ENCODE results near the gene IGF2BP2. TPM values are rescaled to one million over a fixed set of nuclear protein-coding genes. Genes with fewer than 3 reads are reported as not detected.
"Not testable (repeated sequence)": the region's sequence is repeated elsewhere in the genome, so short reads cannot be mapped to it uniquely, and the experiment has no call there.

IGF2BP2 gene
- total RNA-seq, 1 donor from 2014 or later, result 187 TPM

DNA sequence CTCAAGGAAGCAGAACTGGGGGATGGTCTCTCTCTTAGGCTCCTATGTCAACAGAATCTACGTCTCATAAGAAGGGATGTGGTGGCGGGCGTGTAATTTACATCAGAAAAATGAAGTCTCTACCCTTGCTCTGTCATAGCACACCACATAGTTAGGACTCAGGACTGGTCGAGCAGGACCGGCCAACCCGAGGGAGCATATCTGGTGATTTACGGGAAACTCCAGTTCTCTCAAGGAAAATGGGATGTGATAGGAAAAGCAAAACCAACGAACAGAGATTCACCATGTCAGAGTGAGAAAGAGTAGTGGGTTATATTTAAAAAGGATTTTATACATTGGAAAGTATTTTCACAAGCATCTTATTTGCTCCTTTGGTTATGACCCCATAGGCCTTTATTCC is 54.7 kb downstream of the IGF2BP2 start:
- no peak overlapping the region for H3K4me3 Mint-ChIP-seq (ENCODE audit: low read depth)
- TF ChIP-seq, protein P1, sequence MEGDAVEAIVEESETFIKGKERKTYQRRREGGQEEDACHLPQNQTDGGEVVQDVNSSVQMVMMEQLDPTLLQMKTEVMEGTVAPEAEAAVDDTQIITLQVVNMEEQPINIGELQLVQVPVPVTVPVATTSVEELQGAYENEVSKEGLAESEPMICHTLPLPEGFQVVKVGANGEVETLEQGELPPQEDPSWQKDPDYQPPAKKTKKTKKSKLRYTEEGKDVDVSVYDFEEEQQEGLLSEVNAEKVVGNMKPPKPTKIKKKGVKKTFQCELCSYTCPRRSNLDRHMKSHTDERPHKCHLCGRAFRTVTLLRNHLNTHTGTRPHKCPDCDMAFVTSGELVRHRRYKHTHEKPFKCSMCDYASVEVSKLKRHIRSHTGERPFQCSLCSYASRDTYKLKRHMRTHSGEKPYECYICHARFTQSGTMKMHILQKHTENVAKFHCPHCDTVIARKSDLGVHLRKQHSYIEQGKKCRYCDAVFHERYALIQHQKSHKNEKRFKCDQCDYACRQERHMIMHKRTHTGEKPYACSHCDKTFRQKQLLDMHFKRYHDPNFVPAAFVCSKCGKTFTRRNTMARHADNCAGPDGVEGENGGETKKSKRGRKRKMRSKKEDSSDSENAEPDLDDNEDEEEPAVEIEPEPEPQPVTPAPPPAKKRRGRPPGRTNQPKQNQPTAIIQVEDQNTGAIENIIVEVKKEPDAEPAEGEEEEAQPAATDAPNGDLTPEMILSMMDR (IDR thresholded peaks at IDR 0.05; ENCODE audit: unreplicated experiment), result no peak
- no peaks in the 10 kb centered on the region for H3K27me3 Mint-ChIP-seq
- H3K27ac Mint-ChIP-seq, result peak overlapping the region; percentile 76
- H3K36me3 Mint-ChIP-seq (ENCODE audit: insufficient read depth), result no peaks in the 10 kb centered on the region
- no peaks in the 10 kb centered on the region for H3K9me3 Mint-ChIP-seq (ENCODE audit: low read depth)
- peaks cover 33% of the 10 kb centered on the region for H3K4me1 Mint-ChIP-seq (ENCODE audit: low read depth)
- no peak for DNase-seq (ENCODE audit: low spot score, unreplicated experiment)

DNA sequence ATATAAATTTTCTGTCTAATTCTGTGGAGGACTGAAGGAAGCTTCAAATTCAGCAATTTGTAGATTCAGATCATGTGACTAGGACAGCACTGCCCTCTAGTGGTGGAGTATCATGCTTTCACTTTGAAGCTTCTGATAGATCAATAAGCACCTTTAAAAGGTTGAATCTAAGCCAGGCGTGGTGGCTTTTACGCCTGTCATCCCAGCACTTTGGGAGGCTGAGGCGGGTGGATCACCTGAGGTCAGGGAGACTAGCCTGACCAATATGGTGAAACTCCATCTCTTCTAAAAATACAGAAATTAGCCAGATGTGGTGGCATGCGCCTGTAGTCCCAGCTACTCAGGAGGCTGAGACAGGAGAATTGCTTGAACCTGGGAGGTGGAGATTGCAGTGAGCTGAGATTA is 56.3 kb downstream of the IGF2BP2 start:
- not testable (repeated sequence) for H3K27ac Mint-ChIP-seq; H3K36me3 Mint-ChIP-seq (ENCODE audit: insufficient read depth); H3K4me3 Mint-ChIP-seq (ENCODE audit: low read depth); H3K27me3 Mint-ChIP-seq; H3K9me3 Mint-ChIP-seq (ENCODE audit: low read depth)
- peak; percentile 22 for DNase-seq (ENCODE audit: low spot score, unreplicated experiment)
- peaks cover 40% of the 10 kb centered on the region for H3K4me1 Mint-ChIP-seq (ENCODE audit: low read depth)
- TF ChIP-seq, protein P1 (IDR thresholded peaks at IDR 0.05; ENCODE audit: unreplicated experiment), result peak; percentile 79

DNA sequence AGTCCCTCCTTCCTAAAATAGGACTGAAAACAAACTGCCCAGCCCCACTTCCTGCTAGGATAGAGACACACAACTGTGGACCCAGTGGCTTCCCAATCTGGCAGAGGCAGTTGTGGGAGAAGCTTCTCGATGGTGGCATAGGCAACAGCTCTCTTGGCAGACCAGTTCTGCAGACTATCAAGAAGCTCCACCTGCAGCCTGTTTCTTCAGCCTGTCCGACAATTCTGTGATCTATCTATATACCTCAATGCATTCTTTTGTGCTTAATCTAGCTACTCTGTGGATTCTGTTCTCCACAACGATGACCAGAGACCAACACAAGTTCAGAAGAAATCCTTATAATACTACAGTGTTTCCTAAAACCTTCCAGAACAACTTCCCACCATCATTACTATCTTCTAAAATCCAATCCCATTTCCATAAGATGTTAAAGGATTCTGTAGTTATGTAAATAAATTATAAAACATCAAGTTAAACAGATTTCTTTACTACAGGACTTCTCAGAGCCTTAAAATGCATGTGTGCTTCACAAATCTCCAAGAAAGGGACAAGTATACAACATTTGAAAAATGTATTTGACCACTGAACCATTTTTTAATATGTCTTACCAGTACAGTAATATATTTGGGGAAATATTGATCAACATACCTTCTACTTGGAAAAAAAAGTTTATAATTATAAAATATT is 57.7 kb downstream of the IGF2BP2 start:
- DNase-seq (ENCODE audit: low spot score, unreplicated experiment), result no peak
- H3K27me3 Mint-ChIP-seq, result no peaks in the 10 kb centered on the region
- no peaks in the 10 kb centered on the region for H3K36me3 Mint-ChIP-seq (ENCODE audit: insufficient read depth)
- TF ChIP-seq, protein P1 (IDR thresholded peaks at IDR 0.05; ENCODE audit: unreplicated experiment), result no peak
- no peak overlapping the region for H3K4me3 Mint-ChIP-seq (ENCODE audit: low read depth)
- no peaks in the 10 kb centered on the region for H3K9me3 Mint-ChIP-seq (ENCODE audit: low read depth)
- H3K4me1 Mint-ChIP-seq (ENCODE audit: low read depth), result peaks cover 41% of the 10 kb centered on the region
- no peak overlapping the region for H3K27ac Mint-ChIP-seq

GRCh38 chr3:185766329-185767001 is 58.4 kb downstream of the IGF2BP2 start:
- H3K9me3 Mint-ChIP-seq (ENCODE audit: low read depth), result no peaks in the 10 kb centered on the region
- H3K36me3 Mint-ChIP-seq (ENCODE audit: insufficient read depth), result no peaks in the 10 kb centered on the region
- H3K4me3 Mint-ChIP-seq (ENCODE audit: low read depth), result no peak overlapping the region
- no peaks in the 10 kb centered on the region for H3K27me3 Mint-ChIP-seq
- DNase-seq (ENCODE audit: low spot score, unreplicated experiment), result no peak
- no peak overlapping the region for H3K27ac Mint-ChIP-seq
- H3K4me1 Mint-ChIP-seq (ENCODE audit: low read depth), result peaks cover 38% of the 10 kb centered on the region
- TF ChIP-seq, protein P1 (IDR thresholded peaks at IDR 0.05; ENCODE audit: unreplicated experiment), result no peak

DNA sequence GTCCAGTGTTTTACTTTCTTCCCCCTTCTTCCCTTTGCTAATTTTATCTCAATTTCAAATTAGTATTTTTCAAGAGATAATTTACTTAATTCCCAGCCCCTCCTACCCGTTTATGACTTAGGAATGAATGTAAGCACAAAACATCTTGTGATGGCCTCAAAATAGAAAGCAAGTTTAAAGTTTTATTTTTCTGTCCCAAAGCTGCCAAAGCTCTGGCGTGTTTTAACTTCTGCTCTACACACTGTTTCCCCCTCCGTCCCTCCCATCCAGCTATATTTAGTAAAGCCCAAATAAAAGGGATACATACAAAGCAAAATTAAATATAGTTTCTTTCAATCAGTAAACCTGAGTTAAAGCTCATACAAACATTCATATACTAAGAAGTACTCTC is 59.9 kb downstream of the IGF2BP2 start:
- peak overlapping the region; percentile 89 for H3K27ac Mint-ChIP-seq
- no peaks in the 10 kb centered on the region for H3K27me3 Mint-ChIP-seq
- no peaks in the 10 kb centered on the region for H3K9me3 Mint-ChIP-seq (ENCODE audit: low read depth)
- no peaks in the 10 kb centered on the region for H3K36me3 Mint-ChIP-seq (ENCODE audit: insufficient read depth)
- DNase-seq (ENCODE audit: low spot score, unreplicated experiment), result no peak
- TF ChIP-seq, protein P1 (IDR thresholded peaks at IDR 0.05; ENCODE audit: unreplicated experiment), result no peak
- peaks cover 50% of the 10 kb centered on the region for H3K4me1 Mint-ChIP-seq (ENCODE audit: low read depth)
- peak overlapping the region; percentile 42 for H3K4me3 Mint-ChIP-seq (ENCODE audit: low read depth)
